Stomach (tissue), 4 donors: ENCODE measurements around the gene NDUFAF3.

ENCODE experiments used
- CTCF ChIP-seq, 7 experiments: fragments of 450-650 bp in 4 of 7; fragments of 200-600 bp in 3 of 7; sonication (generic) in 3 of 7; IDR thresholded peaks; one replicate each; pipeline ENCODE4 v1.5.1; 2016 to 2019; ENCODE audit warnings: antibody characterized with exemption in 7 of 7, control low read depth in 2 of 7, mild to moderate bottlenecking in 1 of 7
- POLR2AphosphoS5 ChIP-seq, 3 donors: sonication (generic); formaldehyde crosslinking; IDR thresholded peaks; one replicate each; pipeline ENCODE4 v1.6.1; 2016; ENCODE audit warnings: antibody characterized with exemption in 3 of 3

- no peak for TF ChIP-seq CTCF (IDR thresholded peaks at IDR 0.05)
- no peak for TF ChIP-seq POLR2AphosphoS5 (IDR thresholded peaks at IDR 0.05)
Measured at GRCh38 chr3:49013113-49013737, 8.7 kb upstream of the NDUFAF3 start.
